Omental fat pad (tissue), 4 donors: ENCODE results near the gene HOTAIR. TPM values are rescaled to one million over a fixed set of nuclear protein-coding genes. Genes with fewer than 3 reads are reported as not detected.

Experiments
- ATAC-seq: fragments of 150-250 bp; one replicate; pipeline ENCODE4 v1.9.1; 2016; ENCODE audit warnings: mild to moderate bottlenecking, moderate library complexity; ENCODE audit not compliant: low FRiP score
- DNase-seq: peaks from one replicate; pipeline ENCODE4 v3.0.0-alpha.2; 2019; ENCODE audit warnings: low spot score
- total RNA-seq, 4 donors: library from RNA; depleted of rRNA; stranded (reverse); fragments of >200 nt; gene quantifications; one replicate each; pipeline ENCODE4 v1.1.0, GENCODE V29; 2016
- TF ChIP-seq, protein P1 (sequence below), 3 donors: fragments of 450-650 bp; IDR thresholded peaks; one replicate each; pipeline ENCODE4 v1.5.1; 2016 to 2017; ENCODE audit warnings: antibody characterized with exemption in 3 of 3, mild to moderate bottlenecking in 3 of 3, moderate library complexity in 2 of 3

Gene HOTAIR
- under 1 TPM in 1 of 4 donors, not detected in 3; 0.32 TPM for total RNA-seq

DNA sequence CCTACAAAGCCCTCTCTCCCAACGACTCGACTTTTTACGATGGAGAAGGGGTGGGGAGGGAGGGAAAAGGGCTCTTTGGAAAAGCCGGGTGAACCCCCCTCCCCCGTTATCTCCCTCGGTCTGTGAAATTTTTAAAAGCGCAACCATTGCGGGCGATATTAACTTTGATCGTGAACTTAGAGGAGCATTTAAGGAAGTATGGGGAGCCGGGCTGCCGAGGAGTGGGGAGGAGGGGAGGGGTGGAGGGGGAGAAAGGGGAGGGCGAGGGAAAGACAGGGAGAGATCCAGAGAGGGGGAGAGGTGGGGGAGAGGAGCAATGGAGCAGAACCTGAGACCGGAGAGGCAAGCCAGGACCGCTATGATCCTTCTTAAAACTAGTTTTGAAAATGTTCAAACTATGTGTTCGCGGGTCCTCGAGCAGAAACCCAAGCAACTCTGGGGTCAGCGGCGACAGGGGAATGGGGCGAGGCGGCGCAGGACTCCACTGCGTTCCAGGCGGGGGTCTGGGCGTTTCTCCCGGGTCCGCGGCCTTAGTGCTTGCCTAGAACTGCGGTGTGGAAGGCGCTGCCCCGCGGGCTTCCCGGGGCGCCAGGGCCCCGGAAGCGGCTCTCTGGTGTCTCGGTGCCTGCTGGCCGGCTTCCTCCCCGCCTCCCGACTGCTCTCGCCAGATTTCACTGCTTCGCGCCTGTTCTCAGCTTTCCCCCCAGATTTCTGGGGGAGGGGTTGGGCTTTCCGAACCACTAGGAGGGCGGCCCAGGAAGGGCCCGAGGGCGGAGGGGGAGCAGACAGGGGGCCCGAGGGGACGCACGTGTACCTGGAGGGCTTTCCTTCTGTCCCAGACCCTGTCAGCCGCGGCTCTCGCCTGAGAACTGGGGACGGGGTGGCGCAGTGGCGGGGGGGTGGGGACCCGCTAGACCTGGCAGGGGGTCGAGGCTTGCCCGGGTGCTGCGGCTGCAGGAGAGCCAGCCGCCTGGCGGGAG lies at the start of gene HOTAIR:
TSS of gene HOTAIR (minus strand) at position 871 of the 980 bp plus-strand sequence.
- DNase-seq (no peak), ATAC-seq (no peak)
- TF ChIP-seq, protein P1, sequence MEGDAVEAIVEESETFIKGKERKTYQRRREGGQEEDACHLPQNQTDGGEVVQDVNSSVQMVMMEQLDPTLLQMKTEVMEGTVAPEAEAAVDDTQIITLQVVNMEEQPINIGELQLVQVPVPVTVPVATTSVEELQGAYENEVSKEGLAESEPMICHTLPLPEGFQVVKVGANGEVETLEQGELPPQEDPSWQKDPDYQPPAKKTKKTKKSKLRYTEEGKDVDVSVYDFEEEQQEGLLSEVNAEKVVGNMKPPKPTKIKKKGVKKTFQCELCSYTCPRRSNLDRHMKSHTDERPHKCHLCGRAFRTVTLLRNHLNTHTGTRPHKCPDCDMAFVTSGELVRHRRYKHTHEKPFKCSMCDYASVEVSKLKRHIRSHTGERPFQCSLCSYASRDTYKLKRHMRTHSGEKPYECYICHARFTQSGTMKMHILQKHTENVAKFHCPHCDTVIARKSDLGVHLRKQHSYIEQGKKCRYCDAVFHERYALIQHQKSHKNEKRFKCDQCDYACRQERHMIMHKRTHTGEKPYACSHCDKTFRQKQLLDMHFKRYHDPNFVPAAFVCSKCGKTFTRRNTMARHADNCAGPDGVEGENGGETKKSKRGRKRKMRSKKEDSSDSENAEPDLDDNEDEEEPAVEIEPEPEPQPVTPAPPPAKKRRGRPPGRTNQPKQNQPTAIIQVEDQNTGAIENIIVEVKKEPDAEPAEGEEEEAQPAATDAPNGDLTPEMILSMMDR (IDR thresholded peaks at IDR 0.05) = no peak

DNA sequence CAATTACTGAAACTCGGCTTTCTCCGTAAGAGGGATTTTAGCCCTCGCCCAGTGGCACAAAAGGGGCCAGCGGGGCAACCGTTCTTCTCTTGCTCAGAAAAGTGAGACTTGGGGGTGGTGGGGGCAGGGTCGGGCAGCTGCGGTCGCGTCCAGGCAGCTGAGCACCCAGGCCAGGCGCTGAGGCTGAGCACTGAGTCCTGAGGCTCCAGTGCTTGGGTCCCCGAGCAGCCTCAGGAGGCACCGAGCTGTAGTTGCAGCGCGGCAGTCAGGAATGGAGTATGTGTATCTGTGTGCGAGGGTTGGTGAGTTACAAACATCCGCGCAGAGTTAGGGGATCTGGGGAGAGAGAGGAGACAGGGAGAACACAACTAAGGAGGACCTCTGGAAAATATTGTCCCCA lies 49.4 kb upstream of the HOTAIR start:
- no peak for ATAC-seq
- TF ChIP-seq, protein P1 (IDR thresholded peaks at IDR 0.05) = no peak

DNA sequence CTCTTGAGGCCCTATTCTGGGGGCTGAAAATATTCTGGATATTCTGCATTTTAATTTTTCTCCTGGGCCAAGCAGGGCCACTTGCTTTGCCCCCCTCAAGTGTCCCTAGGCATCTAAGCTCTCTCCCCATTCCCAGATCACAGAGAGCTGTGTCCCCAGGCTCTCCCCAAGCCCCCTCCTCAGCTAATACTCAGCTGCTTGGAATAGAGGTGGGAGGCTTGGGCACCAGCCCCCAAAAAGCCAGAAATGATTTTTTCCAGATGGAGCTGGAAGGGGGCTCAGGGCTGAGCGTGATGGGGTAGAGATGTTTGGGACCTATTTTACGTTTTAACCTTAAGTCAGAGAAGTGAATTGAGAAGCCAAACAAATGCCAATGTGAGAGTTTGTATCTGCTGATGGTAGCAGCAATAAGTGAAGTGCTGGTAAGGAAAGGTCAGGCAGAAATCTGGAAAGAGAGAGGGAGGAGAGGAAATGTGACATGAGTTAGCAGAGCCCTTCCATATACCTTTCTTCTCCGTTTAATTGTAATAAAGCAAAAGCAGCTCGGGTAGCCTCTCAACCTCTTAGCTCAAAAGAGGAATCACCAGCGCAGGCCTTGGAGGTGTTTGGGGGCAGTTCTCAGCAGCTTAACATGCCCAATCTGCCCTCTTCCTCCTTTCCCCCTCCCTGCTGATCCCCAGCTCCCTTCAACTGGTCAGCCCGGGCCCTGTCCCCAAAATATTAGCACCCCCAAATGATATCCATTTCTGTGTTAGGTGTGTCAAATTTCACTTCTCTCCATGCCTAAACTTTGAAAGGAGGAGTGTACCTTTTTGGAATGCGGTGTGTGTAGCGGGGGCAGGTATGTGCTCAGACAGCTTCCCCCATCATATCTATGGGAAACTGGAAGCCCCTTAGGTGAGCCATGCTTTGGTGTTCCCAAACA lies 48.5 kb upstream of the HOTAIR start:
- TF ChIP-seq, protein P1 (IDR thresholded peaks at IDR 0.05) = no peak

More for the DNA sequence above, 49.4 kb upstream of the HOTAIR start:
- DNase-seq = no peak

DNA sequence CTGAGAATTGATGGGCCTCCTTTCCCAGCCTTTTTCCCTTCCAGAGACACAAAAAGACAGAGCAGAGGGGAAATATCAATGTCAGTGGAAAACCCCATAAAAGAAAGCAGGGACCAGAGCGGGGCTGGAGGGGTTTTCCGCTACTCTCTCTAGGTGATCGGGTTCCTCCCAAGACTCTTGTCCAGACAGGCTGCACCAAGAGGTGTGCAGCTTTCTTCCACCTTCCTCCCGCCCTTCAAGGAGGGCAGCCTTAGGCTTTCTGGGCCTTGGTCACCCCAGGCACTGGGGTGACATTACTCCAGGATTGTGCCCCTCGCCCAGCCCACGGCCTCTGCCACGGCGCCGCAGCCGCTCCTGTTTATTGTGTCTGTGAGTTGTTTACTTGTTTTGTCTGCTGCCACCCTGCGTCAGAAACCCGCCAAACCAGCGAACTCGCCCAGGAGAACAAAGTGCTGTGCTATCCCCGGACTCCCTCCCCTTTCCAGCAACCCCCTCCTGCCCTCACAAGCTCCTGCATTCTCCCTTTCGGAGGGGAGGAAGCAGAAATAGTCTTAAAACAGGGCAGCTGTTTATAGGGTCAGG lies 46.8 kb upstream of the HOTAIR start:
- no peak for DNase-seq
- TF ChIP-seq, protein P1 (IDR thresholded peaks at IDR 0.05) = no peak
- no peak for ATAC-seq

More for the DNA sequence above, 48.5 kb upstream of the HOTAIR start:
- ATAC-seq = no peak
- no peak for DNase-seq

DNA sequence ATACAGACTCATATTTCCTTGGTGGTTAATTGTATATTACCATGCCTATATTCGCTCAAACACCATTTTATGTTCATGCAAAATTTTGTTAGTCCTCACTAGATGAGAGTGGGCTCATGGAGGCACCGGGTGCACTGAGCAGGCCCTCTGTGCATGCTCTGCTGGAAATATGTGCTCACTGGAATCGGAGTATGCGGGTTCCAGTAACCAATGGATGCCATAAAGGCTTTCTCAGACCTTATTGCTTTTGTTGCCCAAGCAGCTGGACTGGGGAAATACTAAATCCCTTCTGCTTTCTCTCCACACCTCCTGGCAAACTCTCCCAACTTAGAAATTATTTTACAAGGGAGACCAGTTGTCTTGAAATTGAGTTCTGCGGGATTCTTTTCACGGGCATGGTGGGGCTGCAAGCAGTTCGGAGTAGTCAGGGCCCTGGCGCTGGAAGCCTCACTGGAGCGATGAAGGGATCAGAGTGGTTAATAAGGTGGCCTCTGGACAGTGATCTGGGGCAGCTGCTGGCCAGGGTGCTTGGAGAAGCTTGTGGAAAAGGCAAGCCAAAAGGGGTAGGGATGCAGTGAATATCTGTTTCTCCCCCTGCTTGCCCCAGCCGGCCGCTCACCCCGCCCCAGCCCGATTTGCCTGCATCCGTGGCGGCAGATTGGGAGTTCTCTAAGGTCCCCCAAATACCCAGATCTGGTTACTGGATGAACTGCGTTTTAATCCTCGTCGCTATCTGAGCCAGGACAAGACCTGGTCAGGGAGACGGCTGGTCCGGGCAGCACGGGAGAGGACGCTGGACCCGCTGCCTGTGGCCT lies 46.0 kb upstream of the HOTAIR start:
- DNase-seq = no peak
- no peak for ATAC-seq
- TF ChIP-seq, protein P1 (IDR thresholded peaks at IDR 0.05) = no peak
